ENCODE results near the gene ZFAND3.

DNA sequence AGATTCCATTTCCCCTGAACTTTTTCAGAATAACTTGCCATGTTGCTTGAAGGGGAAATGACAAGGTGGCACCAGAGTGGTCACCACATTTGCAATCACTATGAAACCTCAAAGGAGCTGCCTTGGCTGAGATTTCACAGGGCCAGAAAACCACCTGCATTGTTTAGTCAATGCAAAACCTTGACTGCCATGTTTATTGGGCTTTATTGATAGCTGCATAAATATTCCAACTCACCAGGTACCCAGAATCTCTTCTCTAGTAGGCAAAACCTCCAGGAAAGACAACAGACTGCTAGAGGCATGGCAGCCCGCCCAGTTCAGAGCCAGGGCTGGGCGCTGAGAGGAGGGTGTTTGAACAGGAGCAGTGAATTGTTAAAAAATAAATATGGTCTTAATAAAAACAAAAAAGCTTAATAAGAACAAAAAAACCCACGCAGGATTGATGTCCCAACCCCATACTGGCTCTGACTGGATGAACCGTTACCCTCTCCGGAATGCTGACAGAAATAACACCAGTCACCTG lies 375.6 kb downstream of the ZFAND3 start:
- TF ChIP-seq, protein P1, sequence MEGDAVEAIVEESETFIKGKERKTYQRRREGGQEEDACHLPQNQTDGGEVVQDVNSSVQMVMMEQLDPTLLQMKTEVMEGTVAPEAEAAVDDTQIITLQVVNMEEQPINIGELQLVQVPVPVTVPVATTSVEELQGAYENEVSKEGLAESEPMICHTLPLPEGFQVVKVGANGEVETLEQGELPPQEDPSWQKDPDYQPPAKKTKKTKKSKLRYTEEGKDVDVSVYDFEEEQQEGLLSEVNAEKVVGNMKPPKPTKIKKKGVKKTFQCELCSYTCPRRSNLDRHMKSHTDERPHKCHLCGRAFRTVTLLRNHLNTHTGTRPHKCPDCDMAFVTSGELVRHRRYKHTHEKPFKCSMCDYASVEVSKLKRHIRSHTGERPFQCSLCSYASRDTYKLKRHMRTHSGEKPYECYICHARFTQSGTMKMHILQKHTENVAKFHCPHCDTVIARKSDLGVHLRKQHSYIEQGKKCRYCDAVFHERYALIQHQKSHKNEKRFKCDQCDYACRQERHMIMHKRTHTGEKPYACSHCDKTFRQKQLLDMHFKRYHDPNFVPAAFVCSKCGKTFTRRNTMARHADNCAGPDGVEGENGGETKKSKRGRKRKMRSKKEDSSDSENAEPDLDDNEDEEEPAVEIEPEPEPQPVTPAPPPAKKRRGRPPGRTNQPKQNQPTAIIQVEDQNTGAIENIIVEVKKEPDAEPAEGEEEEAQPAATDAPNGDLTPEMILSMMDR (IDR thresholded peaks at IDR 0.05; ENCODE audit: insufficient read depth, low read depth, low read length) = no peak
- TF ChIP-seq EZH2 (IDR thresholded peaks at IDR 0.05; ENCODE audit: insufficient read depth, low read length) = no peak

Data from astrocyte (in vitro differentiated cells and primary cell).